Measurements from ENCODE around the gene BRD1. TPM values are rescaled to one million over a fixed set of nuclear protein-coding genes. Genes with fewer than 3 reads are reported as not detected.

Gene BRD1
- total and polyA plus RNA-seq, 2 experiments from 2014 or later: 12.3 to 33.8 TPM

DNA sequence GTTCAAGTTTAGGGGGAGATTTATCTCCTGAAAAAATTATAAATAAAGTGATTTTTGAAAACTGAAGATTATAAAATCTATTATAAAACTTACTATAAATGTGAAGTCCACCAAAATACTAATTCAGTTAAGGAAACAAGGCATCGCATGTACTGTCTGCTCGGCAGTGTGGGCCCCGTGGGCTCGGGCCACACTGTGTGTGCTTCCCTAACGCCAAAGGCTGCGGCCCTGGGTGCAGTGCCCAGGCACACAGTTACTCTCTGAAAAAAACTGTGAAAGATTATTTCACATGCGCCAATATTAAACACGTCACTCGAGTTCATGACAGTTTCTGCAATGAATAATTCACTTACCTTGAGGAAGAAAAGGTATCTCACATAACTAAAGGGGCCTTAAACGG is 39.8 kb downstream of the BRD1 start:
- H3F3A ChIP-seq (replicated peaks; ENCODE audit: low read depth): no peaks in the 10 kb centered on the region; the same call in 1 of the 2 replicates
- H3K36me3 ChIP-seq (ENCODE audit: insufficient read depth): no peaks in the 10 kb centered on the region; the same call in 1 of the 2 replicates
- peaks cover 11% of the 10 kb centered on the region for H3K27me3 Mint-ChIP-seq (ENCODE audit: insufficient read depth, low read depth, poor library complexity)
- no peak overlapping the region for H2AFZ ChIP-seq
- no peak for TF ChIP-seq NANOG (IDR thresholded peaks at IDR 0.05; ENCODE audit: borderline replicate concordance)
- TF ChIP-seq JUNB (IDR thresholded peaks at IDR 0.05; ENCODE audit: unreplicated experiment): no peak
- TF ChIP-seq EZH2 (IDR thresholded peaks at IDR 0.05; ENCODE audit: low read depth, unreplicated experiment): no peak
- no peak for TF ChIP-seq ZNF114 (CRISPR knock-in tag; IDR thresholded peaks at IDR 0.05)
- TF ChIP-seq POLR2AphosphoS5 (IDR thresholded peaks at IDR 0.05; ENCODE audit: low read depth): no peak
- TF ChIP-seq, protein P1, sequence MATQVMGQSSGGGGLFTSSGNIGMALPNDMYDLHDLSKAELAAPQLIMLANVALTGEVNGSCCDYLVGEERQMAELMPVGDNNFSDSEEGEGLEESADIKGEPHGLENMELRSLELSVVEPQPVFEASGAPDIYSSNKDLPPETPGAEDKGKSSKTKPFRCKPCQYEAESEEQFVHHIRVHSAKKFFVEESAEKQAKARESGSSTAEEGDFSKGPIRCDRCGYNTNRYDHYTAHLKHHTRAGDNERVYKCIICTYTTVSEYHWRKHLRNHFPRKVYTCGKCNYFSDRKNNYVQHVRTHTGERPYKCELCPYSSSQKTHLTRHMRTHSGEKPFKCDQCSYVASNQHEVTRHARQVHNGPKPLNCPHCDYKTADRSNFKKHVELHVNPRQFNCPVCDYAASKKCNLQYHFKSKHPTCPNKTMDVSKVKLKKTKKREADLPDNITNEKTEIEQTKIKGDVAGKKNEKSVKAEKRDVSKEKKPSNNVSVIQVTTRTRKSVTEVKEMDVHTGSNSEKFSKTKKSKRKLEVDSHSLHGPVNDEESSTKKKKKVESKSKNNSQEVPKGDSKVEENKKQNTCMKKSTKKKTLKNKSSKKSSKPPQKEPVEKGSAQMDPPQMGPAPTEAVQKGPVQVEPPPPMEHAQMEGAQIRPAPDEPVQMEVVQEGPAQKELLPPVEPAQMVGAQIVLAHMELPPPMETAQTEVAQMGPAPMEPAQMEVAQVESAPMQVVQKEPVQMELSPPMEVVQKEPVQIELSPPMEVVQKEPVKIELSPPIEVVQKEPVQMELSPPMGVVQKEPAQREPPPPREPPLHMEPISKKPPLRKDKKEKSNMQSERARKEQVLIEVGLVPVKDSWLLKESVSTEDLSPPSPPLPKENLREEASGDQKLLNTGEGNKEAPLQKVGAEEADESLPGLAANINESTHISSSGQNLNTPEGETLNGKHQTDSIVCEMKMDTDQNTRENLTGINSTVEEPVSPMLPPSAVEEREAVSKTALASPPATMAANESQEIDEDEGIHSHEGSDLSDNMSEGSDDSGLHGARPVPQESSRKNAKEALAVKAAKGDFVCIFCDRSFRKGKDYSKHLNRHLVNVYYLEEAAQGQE (IDR thresholded peaks at IDR 0.05; ENCODE audit: unreplicated experiment): no peak
- no peak for TF ChIP-seq CREB1 (CRISPR knock-in tag; IDR thresholded peaks at IDR 0.05; ENCODE audit: low read depth)
- TF ChIP-seq, protein P2, sequence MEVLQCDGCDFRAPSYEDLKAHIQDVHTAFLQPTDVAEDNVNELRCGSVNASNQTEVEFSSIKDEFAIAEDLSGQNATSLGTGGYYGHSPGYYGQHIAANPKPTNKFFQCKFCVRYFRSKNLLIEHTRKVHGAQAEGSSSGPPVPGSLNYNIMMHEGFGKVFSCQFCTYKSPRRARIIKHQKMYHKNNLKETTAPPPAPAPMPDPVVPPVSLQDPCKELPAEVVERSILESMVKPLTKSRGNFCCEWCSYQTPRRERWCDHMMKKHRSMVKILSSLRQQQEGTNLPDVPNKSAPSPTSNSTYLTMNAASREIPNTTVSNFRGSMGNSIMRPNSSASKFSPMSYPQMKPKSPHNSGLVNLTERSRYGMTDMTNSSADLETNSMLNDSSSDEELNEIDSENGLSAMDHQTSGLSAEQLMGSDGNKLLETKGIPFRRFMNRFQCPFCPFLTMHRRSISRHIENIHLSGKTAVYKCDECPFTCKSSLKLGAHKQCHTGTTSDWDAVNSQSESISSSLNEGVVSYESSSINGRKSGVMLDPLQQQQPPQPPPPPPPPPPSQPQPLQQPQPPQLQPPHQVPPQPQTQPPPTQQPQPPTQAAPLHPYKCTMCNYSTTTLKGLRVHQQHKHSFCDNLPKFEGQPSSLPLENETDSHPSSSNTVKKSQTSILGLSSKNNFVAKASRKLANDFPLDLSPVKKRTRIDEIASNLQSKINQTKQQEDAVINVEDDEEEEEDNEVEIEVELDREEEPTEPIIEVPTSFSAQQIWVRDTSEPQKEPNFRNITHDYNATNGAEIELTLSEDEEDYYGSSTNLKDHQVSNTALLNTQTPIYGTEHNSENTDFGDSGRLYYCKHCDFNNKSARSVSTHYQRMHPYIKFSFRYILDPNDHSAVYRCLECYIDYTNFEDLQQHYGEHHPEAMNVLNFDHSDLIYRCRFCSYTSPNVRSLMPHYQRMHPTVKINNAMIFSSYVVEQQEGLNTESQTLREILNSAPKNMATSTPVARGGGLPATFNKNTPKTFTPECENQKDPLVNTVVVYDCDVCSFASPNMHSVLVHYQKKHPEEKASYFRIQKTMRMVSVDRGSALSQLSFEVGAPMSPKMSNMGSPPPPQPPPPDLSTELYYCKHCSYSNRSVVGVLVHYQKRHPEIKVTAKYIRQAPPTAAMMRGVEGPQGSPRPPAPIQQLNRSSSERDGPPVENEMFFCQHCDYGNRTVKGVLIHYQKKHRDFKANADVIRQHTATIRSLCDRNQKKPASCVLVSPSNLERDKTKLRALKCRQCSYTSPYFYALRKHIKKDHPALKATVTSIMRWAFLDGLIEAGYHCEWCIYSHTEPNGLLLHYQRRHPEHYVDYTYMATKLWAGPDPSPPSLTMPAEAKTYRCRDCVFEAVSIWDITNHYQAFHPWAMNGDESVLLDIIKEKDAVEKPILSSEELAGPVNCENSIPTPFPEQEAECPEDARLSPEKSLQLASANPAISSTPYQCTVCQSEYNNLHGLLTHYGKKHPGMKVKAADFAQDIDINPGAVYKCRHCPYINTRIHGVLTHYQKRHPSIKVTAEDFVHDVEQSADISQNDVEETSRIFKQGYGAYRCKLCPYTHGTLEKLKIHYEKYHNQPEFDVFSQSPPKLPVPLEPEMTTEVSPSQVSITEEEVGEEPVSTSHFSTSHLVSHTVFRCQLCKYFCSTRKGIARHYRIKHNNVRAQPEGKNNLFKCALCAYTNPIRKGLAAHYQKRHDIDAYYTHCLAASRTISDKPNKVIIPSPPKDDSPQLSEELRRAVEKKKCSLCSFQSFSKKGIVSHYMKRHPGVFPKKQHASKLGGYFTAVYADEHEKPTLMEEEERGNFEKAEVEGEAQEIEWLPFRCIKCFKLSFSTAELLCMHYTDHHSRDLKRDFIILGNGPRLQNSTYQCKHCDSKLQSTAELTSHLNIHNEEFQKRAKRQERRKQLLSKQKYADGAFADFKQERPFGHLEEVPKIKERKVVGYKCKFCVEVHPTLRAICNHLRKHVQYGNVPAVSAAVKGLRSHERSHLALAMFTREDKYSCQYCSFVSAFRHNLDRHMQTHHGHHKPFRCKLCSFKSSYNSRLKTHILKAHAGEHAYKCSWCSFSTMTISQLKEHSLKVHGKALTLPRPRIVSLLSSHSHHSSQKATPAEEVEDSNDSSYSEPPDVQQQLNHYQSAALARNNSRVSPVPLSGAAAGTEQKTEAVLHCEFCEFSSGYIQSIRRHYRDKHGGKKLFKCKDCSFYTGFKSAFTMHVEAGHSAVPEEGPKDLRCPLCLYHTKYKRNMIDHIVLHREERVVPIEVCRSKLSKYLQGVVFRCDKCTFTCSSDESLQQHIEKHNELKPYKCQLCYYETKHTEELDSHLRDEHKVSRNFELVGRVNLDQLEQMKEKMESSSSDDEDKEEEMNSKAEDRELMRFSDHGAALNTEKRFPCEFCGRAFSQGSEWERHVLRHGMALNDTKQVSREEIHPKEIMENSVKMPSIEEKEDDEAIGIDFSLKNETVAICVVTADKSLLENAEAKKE (CRISPR knock-in tag; IDR thresholded peaks at IDR 0.05): no peak
- TF ChIP-seq EZH2phosphoT487 (IDR thresholded peaks at IDR 0.05; ENCODE audit: unreplicated experiment): no peak
- no peak for TF ChIP-seq ZNF331 (CRISPR knock-in tag; IDR thresholded peaks at IDR 0.05; ENCODE audit: low read depth)
- TF ChIP-seq STAT1 (IDR thresholded peaks at IDR 0.05; ENCODE audit: unreplicated experiment): no peak
- TF ChIP-seq ETS1 (IDR thresholded peaks at IDR 0.05): no peak
- TF ChIP-seq, protein P3, sequence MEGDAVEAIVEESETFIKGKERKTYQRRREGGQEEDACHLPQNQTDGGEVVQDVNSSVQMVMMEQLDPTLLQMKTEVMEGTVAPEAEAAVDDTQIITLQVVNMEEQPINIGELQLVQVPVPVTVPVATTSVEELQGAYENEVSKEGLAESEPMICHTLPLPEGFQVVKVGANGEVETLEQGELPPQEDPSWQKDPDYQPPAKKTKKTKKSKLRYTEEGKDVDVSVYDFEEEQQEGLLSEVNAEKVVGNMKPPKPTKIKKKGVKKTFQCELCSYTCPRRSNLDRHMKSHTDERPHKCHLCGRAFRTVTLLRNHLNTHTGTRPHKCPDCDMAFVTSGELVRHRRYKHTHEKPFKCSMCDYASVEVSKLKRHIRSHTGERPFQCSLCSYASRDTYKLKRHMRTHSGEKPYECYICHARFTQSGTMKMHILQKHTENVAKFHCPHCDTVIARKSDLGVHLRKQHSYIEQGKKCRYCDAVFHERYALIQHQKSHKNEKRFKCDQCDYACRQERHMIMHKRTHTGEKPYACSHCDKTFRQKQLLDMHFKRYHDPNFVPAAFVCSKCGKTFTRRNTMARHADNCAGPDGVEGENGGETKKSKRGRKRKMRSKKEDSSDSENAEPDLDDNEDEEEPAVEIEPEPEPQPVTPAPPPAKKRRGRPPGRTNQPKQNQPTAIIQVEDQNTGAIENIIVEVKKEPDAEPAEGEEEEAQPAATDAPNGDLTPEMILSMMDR (conservative IDR thresholded peaks at IDR 0.05; ENCODE audit: low read depth in 2 of 2): no peak
- no peaks in the 10 kb centered on the region for H3K9me3 Mint-ChIP-seq
- DNase-seq (ENCODE audit: low spot score) (no peak), ATAC-seq (no peak)
- no peak overlapping the region for H3K4me2 ChIP-seq
- peaks cover 24% of the 10 kb centered on the region for H3K4me1 Mint-ChIP-seq
- H3K4me3 ChIP-seq: no peak overlapping the region
- peaks cover 40% of the 10 kb centered on the region for H4K20me1 ChIP-seq (replicated peaks; ENCODE audit: insufficient read depth)
- no peak overlapping the region for H3K4me3 Mint-ChIP-seq
- no peaks in the 10 kb centered on the region for H3K27me3 ChIP-seq (ENCODE audit: insufficient read depth)
- no peaks in the 10 kb centered on the region for H3K4me1 ChIP-seq (ENCODE audit: insufficient read depth)
- peaks cover 93% of the 10 kb centered on the region for H3K79me2 ChIP-seq (replicated peaks; ENCODE audit: insufficient read depth)
- no peak overlapping the region for H3K27ac ChIP-seq (ENCODE audit: low read depth)
- no peaks in the 10 kb centered on the region for H3K9me2 ChIP-seq (ENCODE audit: insufficient read depth)
- no peak overlapping the region for H3K27ac Mint-ChIP-seq
- peaks cover 62% of the 10 kb centered on the region for H3K36me3 Mint-ChIP-seq (ENCODE audit: low read depth)

All from GM23338 (cell line).